DND-41 (cell line): ENCODE data around the gene CAMK4.

ENCODE experiments used
- EZH2 ChIP-seq: IDR thresholded peaks from 3 replicates; pipeline ENCODE4 v1.6.1; 2012; ENCODE audit warnings: borderline replicate concordance, low read depth, mild to moderate bottlenecking, moderate library complexity, low read length, inconsistent platforms; ENCODE audit not compliant: severe bottlenecking
- TF ChIP-seq, protein P1 (sequence below): IDR thresholded peaks from 2 replicates; pipeline ENCODE4 v1.5.1; 2012; ENCODE audit warnings: borderline replicate concordance, low read length, moderate library complexity, mild to moderate bottlenecking; ENCODE audit not compliant: poor library complexity, severe bottlenecking; ENCODE audit errors: extremely low read depth

DNA sequence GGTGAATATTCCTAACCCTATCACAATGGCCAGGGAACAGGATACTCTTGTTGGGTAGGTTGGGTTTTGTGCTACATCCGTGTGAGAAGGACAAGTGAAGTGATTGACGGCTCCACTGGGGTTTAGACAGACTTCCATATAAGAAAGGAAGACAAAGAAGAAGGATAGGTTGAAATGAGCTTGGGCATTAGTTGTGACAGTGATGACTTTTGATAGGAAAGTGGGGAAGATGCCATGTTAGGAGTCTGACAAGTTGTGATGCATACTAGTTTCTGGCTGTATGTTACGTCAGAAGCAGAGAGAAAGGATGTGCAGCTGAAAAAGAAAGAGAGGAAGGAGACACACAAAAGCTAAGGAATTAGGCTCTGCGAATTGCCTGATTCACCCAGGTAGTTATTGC, 150.2 kb downstream of the CAMK4 start:
- TF ChIP-seq, protein P1, sequence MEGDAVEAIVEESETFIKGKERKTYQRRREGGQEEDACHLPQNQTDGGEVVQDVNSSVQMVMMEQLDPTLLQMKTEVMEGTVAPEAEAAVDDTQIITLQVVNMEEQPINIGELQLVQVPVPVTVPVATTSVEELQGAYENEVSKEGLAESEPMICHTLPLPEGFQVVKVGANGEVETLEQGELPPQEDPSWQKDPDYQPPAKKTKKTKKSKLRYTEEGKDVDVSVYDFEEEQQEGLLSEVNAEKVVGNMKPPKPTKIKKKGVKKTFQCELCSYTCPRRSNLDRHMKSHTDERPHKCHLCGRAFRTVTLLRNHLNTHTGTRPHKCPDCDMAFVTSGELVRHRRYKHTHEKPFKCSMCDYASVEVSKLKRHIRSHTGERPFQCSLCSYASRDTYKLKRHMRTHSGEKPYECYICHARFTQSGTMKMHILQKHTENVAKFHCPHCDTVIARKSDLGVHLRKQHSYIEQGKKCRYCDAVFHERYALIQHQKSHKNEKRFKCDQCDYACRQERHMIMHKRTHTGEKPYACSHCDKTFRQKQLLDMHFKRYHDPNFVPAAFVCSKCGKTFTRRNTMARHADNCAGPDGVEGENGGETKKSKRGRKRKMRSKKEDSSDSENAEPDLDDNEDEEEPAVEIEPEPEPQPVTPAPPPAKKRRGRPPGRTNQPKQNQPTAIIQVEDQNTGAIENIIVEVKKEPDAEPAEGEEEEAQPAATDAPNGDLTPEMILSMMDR = no peak
- no peak for TF ChIP-seq EZH2
